IPS-NIHi7 (cell line): ENCODE measurements around the gene CHRNG.
A peak's percentile ranks its signal among the peaks of the same experiment; 100 is the strongest.
"Not testable (repeated sequence)": the region's sequence is repeated elsewhere in the genome, so short reads cannot be mapped to it uniquely, and the experiment has no call there.

Source experiments
- DNase-seq: peaks from one replicate; pipeline ENCODE4 v3.0.0; 2012; ENCODE audit warnings: mixed read lengths; ENCODE audit errors: extremely low spot score

The CHRNG gene

GRCh38 chr2:232543928-232544631, 4.6 kb downstream of the CHRNG start:
- no peak for DNase-seq

GRCh38 chr2:232544674-232545073, 5.2 kb downstream of the CHRNG start:
- no peak for DNase-seq

- no peak for DNase-seq
Observed at GRCh38 chr2:232545511-232546375, 6.3 kb downstream of the CHRNG start.

- no peak for DNase-seq
Observed at GRCh38 chr2:232547991-232548390, 8.5 kb downstream of the CHRNG start.

GRCh38 chr2:232549655-232550353, 10.3 kb downstream of the CHRNG start:
- no peak for DNase-seq

- DNase-seq, result peak; percentile 100
Observed at GRCh38 chr2:232550354-232551249, 11.1 kb downstream of the CHRNG start, which contains the start of the genes EIF4E2 and TIGD1. EIF4E2 (plus strand) TSS chr2:232550689; CDS start chr2:232550725, 36 bp downstream. TIGD1 (minus strand) TSS chr2:232550557; CDS start chr2:232549882, 675 bp downstream.

- DNase-seq, result no peak
Observed at GRCh38 chr2:232551250-232551638, 11.8 kb downstream of the CHRNG start.

- no peak for DNase-seq
Observed at GRCh38 chr2:232551776-232552175, 12.3 kb downstream of the CHRNG start.

GRCh38 chr2:232556426-232556825, 16.9 kb downstream of the CHRNG start:
- DNase-seq, result no peak

GRCh38 chr2:232562515-232563151, 23.1 kb downstream of the CHRNG start:
- DNase-seq, result no peak

GRCh38 chr2:232563580-232563979, 24.1 kb downstream of the CHRNG start:
- DNase-seq, result no peak

GRCh38 chr2:232567721-232568120, 28.2 kb downstream of the CHRNG start:
- DNase-seq, result no peak

- DNase-seq, result no peak
Observed at GRCh38 chr2:232568161-232568560, 28.7 kb downstream of the CHRNG start.

GRCh38 chr2:232569541-232569940, 30.0 kb downstream of the CHRNG start:
- no peak for DNase-seq

- not testable (repeated sequence) for DNase-seq
Observed at GRCh38 chr2:232570481-232570880, 31.0 kb downstream of the CHRNG start.

- DNase-seq, result no peak
Observed at GRCh38 chr2:232571026-232571474, 31.6 kb downstream of the CHRNG start.

- no peak for DNase-seq
Observed at GRCh38 chr2:232573042-232573441, 33.5 kb downstream of the CHRNG start.

GRCh38 chr2:232573771-232574435, 34.4 kb downstream of the CHRNG start:
- DNase-seq, result no peak

- DNase-seq, result no peak
Observed at GRCh38 chr2:232574674-232575403, 35.3 kb downstream of the CHRNG start.
